Esophagus muscularis mucosa (tissue), 3 donors: ENCODE measurements around the gene FXYD2.

Experiments
- POLR2AphosphoS5 ChIP-seq, 2 donors: sonication (generic); formaldehyde crosslinking; IDR thresholded peaks; one replicate each; pipeline ENCODE4 v1.6.1; 2017; ENCODE audit warnings: antibody characterized with exemption in 2 of 2
- TF ChIP-seq, protein P1 (sequence below), 3 experiments: fragments of 200-600 bp in 2 of 3; fragments of 450-650 bp in 1 of 3; sonication (generic) in 2 of 3; IDR thresholded peaks; one replicate each; pipeline ENCODE4 v1.5.1; 2017 to 2019; ENCODE audit warnings: antibody characterized with exemption in 3 of 3, mild to moderate bottlenecking in 2 of 3, moderate library complexity in 1 of 3

DNA sequence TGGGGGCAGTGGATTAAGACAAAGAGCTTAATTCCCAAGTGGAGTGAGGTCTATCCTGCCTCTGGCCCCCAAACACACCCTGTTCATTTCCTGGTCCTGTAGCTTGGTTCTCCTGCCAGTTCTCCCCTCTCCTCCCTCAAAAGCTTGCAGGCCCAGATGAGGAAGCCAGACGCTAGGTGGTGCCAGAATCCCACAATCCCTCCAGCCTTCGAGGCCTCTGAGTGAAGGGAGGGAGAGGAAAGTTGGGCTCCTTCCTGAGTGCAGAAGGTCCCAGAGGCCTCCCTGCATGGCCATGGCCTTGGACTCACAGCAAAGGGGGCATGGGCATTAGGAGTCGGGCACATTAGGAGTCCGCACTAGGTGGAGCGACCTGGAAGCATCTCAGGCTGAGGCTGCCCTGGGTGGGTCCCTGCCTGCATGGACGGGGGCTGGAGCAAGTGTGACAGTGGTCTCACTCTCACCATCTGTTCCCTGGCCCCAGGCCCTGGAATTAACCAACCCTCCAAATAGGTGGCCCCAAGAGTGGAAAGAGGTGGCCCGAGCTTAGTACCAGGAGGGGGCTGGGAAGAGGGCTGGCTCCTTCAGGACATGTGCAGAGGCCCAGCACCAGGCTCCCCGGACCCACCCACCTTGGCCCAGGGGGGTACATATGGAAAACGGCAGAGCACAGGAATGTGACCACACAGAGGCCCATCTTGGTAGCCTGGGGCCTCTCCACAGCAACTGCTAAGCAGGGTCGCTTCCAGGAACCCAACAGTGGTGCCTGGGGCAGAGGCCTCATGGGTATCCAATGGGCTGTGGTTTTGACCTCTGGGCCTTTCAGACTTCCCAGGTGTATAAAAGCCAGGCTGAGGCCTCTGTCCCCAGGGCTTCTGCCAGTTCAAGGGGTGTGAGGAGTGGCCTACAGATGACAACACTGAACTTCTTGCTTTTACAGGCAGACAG is 5.2 kb downstream of the FXYD2 start:
- TF ChIP-seq, protein P1, sequence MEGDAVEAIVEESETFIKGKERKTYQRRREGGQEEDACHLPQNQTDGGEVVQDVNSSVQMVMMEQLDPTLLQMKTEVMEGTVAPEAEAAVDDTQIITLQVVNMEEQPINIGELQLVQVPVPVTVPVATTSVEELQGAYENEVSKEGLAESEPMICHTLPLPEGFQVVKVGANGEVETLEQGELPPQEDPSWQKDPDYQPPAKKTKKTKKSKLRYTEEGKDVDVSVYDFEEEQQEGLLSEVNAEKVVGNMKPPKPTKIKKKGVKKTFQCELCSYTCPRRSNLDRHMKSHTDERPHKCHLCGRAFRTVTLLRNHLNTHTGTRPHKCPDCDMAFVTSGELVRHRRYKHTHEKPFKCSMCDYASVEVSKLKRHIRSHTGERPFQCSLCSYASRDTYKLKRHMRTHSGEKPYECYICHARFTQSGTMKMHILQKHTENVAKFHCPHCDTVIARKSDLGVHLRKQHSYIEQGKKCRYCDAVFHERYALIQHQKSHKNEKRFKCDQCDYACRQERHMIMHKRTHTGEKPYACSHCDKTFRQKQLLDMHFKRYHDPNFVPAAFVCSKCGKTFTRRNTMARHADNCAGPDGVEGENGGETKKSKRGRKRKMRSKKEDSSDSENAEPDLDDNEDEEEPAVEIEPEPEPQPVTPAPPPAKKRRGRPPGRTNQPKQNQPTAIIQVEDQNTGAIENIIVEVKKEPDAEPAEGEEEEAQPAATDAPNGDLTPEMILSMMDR (IDR thresholded peaks at IDR 0.05): peak in 2 of 3 experiments; percentile 31 to 41
- no peak for TF ChIP-seq POLR2AphosphoS5 (IDR thresholded peaks at IDR 0.05)
